Medulla oblongata (tissue), 1 donor: ENCODE measurements around the gene SOX5.

Experiments
- DNase-seq: peaks from one replicate; pipeline ENCODE4 v3.0.0-alpha.2; 2015; ENCODE audit errors: extremely low spot score

SOX5 gene

GRCh38 chr12:23617749-23618148, 331.7 kb downstream of the SOX5 start:
- no peak for DNase-seq

GRCh38 chr12:23614280-23614679, 335.2 kb downstream of the SOX5 start:
- no peak for DNase-seq

- DNase-seq = no peak
Measured at GRCh38 chr12:23611320-23611719, 338.1 kb downstream of the SOX5 start.

- DNase-seq = no peak
Measured at GRCh38 chr12:23600919-23601318, 348.6 kb downstream of the SOX5 start.

- no peak for DNase-seq
Measured at GRCh38 chr12:23596568-23596967, 352.9 kb downstream of the SOX5 start.

- no peak for DNase-seq
Measured at GRCh38 chr12:23587833-23588559, 361.5 kb downstream of the SOX5 start.

GRCh38 chr12:23585782-23586163, 363.7 kb downstream of the SOX5 start:
- DNase-seq = no peak

- DNase-seq = no peak
Measured at GRCh38 chr12:23585156-23585781, 364.2 kb downstream of the SOX5 start.

- DNase-seq = no peak
Measured at GRCh38 chr12:23581913-23582312, 367.6 kb downstream of the SOX5 start.

GRCh38 chr12:23579257-23579656, 370.2 kb downstream of the SOX5 start:
- no peak for DNase-seq

- DNase-seq = no peak
Measured at GRCh38 chr12:23576372-23576771, 373.1 kb downstream of the SOX5 start.

GRCh38 chr12:23569356-23569755, 380.1 kb downstream of the SOX5 start:
- no peak for DNase-seq

GRCh38 chr12:23566133-23566532, 383.3 kb downstream of the SOX5 start:
- no peak for DNase-seq

- DNase-seq = peak; percentile 4
Measured at GRCh38 chr12:23564451-23565152, 384.9 kb downstream of the SOX5 start.

GRCh38 chr12:23561364-23562345, 387.8 kb downstream of the SOX5 start:
- no peak for DNase-seq

- no peak for DNase-seq
Measured at GRCh38 chr12:23560611-23561010, 388.9 kb downstream of the SOX5 start.

GRCh38 chr12:23559268-23559753, 390.2 kb downstream of the SOX5 start:
- no peak for DNase-seq

GRCh38 chr12:23556661-23557060, 392.8 kb downstream of the SOX5 start:
- no peak for DNase-seq

- no peak for DNase-seq
Measured at GRCh38 chr12:23555825-23556207, 393.7 kb downstream of the SOX5 start.

GRCh38 chr12:23555180-23555824, 394.2 kb downstream of the SOX5 start:
- DNase-seq = peak; percentile 6

- DNase-seq = no peak
Measured at GRCh38 chr12:23552417-23552816, 397.1 kb downstream of the SOX5 start.
